SH-SY5Y (cell line): Measurements from ENCODE around the gene PHF19.

Experiments used
- GATA2 ChIP-seq: IDR thresholded peaks from 2 replicates; pipeline ENCODE4 v1.6.1; 2011; ENCODE audit warnings: mild to moderate bottlenecking, low read depth, low read length
- GATA3 ChIP-seq: IDR thresholded peaks from 2 replicates; pipeline ENCODE4 v1.6.1; 2011; ENCODE audit warnings: low read depth, mild to moderate bottlenecking, low read length, moderate library complexity

GRCh38 chr9:120905315-120906164, 28.6 kb upstream of the PHF19 start:
- no peak for TF ChIP-seq GATA2
- TF ChIP-seq GATA3, result no peak
